ENCODE results near the gene RAI1.

RAI1 gene

GRCh38 chr17:17814162-17815061 lies 133.2 kb downstream of the RAI1 start:
- no peak overlapping the region for H2AK5ac ChIP-seq (ENCODE audit: low read length, severe bottlenecking)
- H3K4ac ChIP-seq (ENCODE audit: low read depth in 1 of 2, low read length in 2 of 2) = no peak overlapping the region
- H3K4me2 ChIP-seq (ENCODE audit: low read length, poor library complexity, severe bottlenecking) = no peak overlapping the region
- H2BK12ac ChIP-seq (ENCODE audit: low read length in 2 of 2) = no peak overlapping the region
- DNase-seq = no peak
- H3K23ac ChIP-seq (ENCODE audit: low read length in 2 of 2) = no peak overlapping the region
- no peak overlapping the region for H2AFZ ChIP-seq (ENCODE audit: low read depth, low read length)
- H3K79me1 ChIP-seq (replicated peaks; ENCODE audit: low read length, poor library complexity, severe bottlenecking) = peaks cover 6% of the 10 kb centered on the region
- 95% methylated on average over 20 of the region's 20 CpGs for WGBS
- peaks cover 48% of the 10 kb centered on the region for H3K4me1 ChIP-seq (ENCODE audit: control insufficient read depth, insufficient read depth, low read depth, low read length)
- no peaks in the 10 kb centered on the region for H3K27me3 ChIP-seq (ENCODE audit: control insufficient read depth in 1 of 2, insufficient read depth in 1 of 2, low read length in 2 of 2)
- H3K9me3 ChIP-seq (ENCODE audit: control insufficient read depth, low read length) = no peaks in the 10 kb centered on the region
- peak overlapping the region; percentile 53 for H4K91ac ChIP-seq (ENCODE audit: low read length)
- H3K18ac ChIP-seq (ENCODE audit: low read depth in 1 of 2, low read length in 2 of 2) = no peak overlapping the region
- H3K4me3 ChIP-seq (ENCODE audit: insufficient read depth in 1 of 2, low read depth in 1 of 2, low read length in 2 of 2) = no peak overlapping the region
- peaks cover 79 to 82% of the 10 kb centered on the region in 2 experiments for H3K36me3 ChIP-seq (ENCODE audit: control insufficient read depth in 1 of 2, insufficient read depth in 2 of 2, low read depth in 1 of 2, low read length in 2 of 2)
- no peak overlapping the region for H3K27ac ChIP-seq (ENCODE audit: low read length, poor library complexity, severe bottlenecking)
- H3K14ac ChIP-seq (ENCODE audit: low read length in 2 of 2) = no peak overlapping the region
- H2BK15ac ChIP-seq (ENCODE audit: low read depth, poor library complexity, severe bottlenecking) = no peak overlapping the region
- H3K9ac ChIP-seq (ENCODE audit: low read length) = no peak overlapping the region
- H2BK120ac ChIP-seq (ENCODE audit: low read depth, low read length) = no peak overlapping the region
- no peak overlapping the region for H2BK5ac ChIP-seq (ENCODE audit: low read depth, low read length, poor library complexity, severe bottlenecking)
- H4K8ac ChIP-seq (ENCODE audit: low read length) = no peak overlapping the region

GRCh38 chr17:17815062-17815406 lies 133.8 kb downstream of the RAI1 start:
- Histone ChIP-seq H3K9ac (ENCODE audit: low read length) (no peak overlapping the region), H4K91ac (ENCODE audit: low read length) (no peak overlapping the region), H2BK12ac (ENCODE audit: low read length in 2 of 2) (no peak overlapping the region), H3K79me1 (replicated peaks; ENCODE audit: low read length, poor library complexity, severe bottlenecking) (peaks cover 8% of the 10 kb centered on the region), H3K4ac (ENCODE audit: low read depth in 1 of 2, low read length in 2 of 2) (no peak overlapping the region), H2BK15ac (ENCODE audit: low read depth, poor library complexity, severe bottlenecking) (no peak overlapping the region), H2AFZ (ENCODE audit: low read depth, low read length) (no peak overlapping the region), H3K9me3 (ENCODE audit: control insufficient read depth, low read length) (no peaks in the 10 kb centered on the region), H2AK5ac (ENCODE audit: low read length, severe bottlenecking) (no peak overlapping the region), H3K27ac (ENCODE audit: low read length, poor library complexity, severe bottlenecking) (no peak overlapping the region), H2BK120ac (ENCODE audit: low read depth, low read length) (no peak overlapping the region), H4K8ac (ENCODE audit: low read length) (no peak overlapping the region), H3K18ac (ENCODE audit: low read depth in 1 of 2, low read length in 2 of 2) (no peak overlapping the region), H3K23ac (ENCODE audit: low read length in 2 of 2) (no peak overlapping the region), H3K36me3 (ENCODE audit: control insufficient read depth in 1 of 2, insufficient read depth in 2 of 2, low read depth in 1 of 2, low read length in 2 of 2) (peaks cover 85% of the 10 kb centered on the region in 2 experiments), H2BK5ac (ENCODE audit: low read depth, low read length, poor library complexity, severe bottlenecking) (no peak overlapping the region), H3K27me3 (ENCODE audit: control insufficient read depth in 1 of 2, insufficient read depth in 1 of 2, low read length in 2 of 2) (no peaks in the 10 kb centered on the region), H3K4me1 (ENCODE audit: control insufficient read depth, insufficient read depth, low read depth, low read length) (peaks cover 49% of the 10 kb centered on the region), H3K14ac (ENCODE audit: low read length in 2 of 2) (no peak overlapping the region), H3K4me2 (ENCODE audit: low read length, poor library complexity, severe bottlenecking) (no peak overlapping the region), H3K4me3 (ENCODE audit: insufficient read depth in 1 of 2, low read depth in 1 of 2, low read length in 2 of 2) (no peak overlapping the region)
- DNase-seq = no peak
- WGBS = 73% methylated on average over 8 of the region's 8 CpGs

GRCh38 chr17:17815436-17816200 lies 134.4 kb downstream of the RAI1 start:
- H3K4me2 ChIP-seq (ENCODE audit: low read length, poor library complexity, severe bottlenecking) = no peak overlapping the region
- H3K27me3 ChIP-seq (ENCODE audit: control insufficient read depth in 1 of 2, insufficient read depth in 1 of 2, low read length in 2 of 2) = no peaks in the 10 kb centered on the region
- DNase-seq = no peak
- H3K27ac ChIP-seq (ENCODE audit: low read length, poor library complexity, severe bottlenecking) = no peak overlapping the region
- H4K8ac ChIP-seq (ENCODE audit: low read length) = no peak overlapping the region
- no peak overlapping the region for H3K9ac ChIP-seq (ENCODE audit: low read length)
- no peak overlapping the region for H3K4me3 ChIP-seq (ENCODE audit: insufficient read depth in 1 of 2, low read depth in 1 of 2, low read length in 2 of 2)
- 93% methylated on average over 13 of the region's 17 CpGs for WGBS
- no peak overlapping the region for H2BK12ac ChIP-seq (ENCODE audit: low read length in 2 of 2)
- no peak overlapping the region for H2AK5ac ChIP-seq (ENCODE audit: low read length, severe bottlenecking)
- H3K23ac ChIP-seq (ENCODE audit: low read length in 2 of 2) = no peak overlapping the region
- no peak overlapping the region for H2BK5ac ChIP-seq (ENCODE audit: low read depth, low read length, poor library complexity, severe bottlenecking)
- H2BK15ac ChIP-seq (ENCODE audit: low read depth, poor library complexity, severe bottlenecking) = no peak overlapping the region
- H3K9me3 ChIP-seq (ENCODE audit: control insufficient read depth, low read length) = no peaks in the 10 kb centered on the region
- no peak overlapping the region for H3K4ac ChIP-seq (ENCODE audit: low read depth in 1 of 2, low read length in 2 of 2)
- no peak overlapping the region for H2AFZ ChIP-seq (ENCODE audit: low read depth, low read length)
- H4K91ac ChIP-seq (ENCODE audit: low read length) = no peak overlapping the region
- peaks cover 88 to 90% of the 10 kb centered on the region in 2 experiments for H3K36me3 ChIP-seq (ENCODE audit: control insufficient read depth in 1 of 2, insufficient read depth in 2 of 2, low read depth in 1 of 2, low read length in 2 of 2)
- H3K79me1 ChIP-seq (replicated peaks; ENCODE audit: low read length, poor library complexity, severe bottlenecking) = peaks cover 13% of the 10 kb centered on the region
- H3K18ac ChIP-seq (ENCODE audit: low read depth in 1 of 2, low read length in 2 of 2) = no peak overlapping the region
- H3K4me1 ChIP-seq (ENCODE audit: control insufficient read depth, insufficient read depth, low read depth, low read length) = peaks cover 49% of the 10 kb centered on the region
- H3K14ac ChIP-seq (ENCODE audit: low read length in 2 of 2) = no peak overlapping the region
- no peak overlapping the region for H2BK120ac ChIP-seq (ENCODE audit: low read depth, low read length)

- no peak overlapping the region for H2BK120ac ChIP-seq (ENCODE audit: low read depth, low read length)
- peaks cover 49% of the 10 kb centered on the region for H3K4me1 ChIP-seq (ENCODE audit: control insufficient read depth, insufficient read depth, low read depth, low read length)
- H2BK15ac ChIP-seq (ENCODE audit: low read depth, poor library complexity, severe bottlenecking) = no peak overlapping the region
- no peak overlapping the region for H2BK5ac ChIP-seq (ENCODE audit: low read depth, low read length, poor library complexity, severe bottlenecking)
- H4K8ac ChIP-seq (ENCODE audit: low read length) = peak overlapping the region; percentile 12
- no peak for DNase-seq
- H3K9ac ChIP-seq (ENCODE audit: low read length) = no peak overlapping the region
- no peak overlapping the region for H4K91ac ChIP-seq (ENCODE audit: low read length)
- H2AK5ac ChIP-seq (ENCODE audit: low read length, severe bottlenecking) = no peak overlapping the region
- no peak overlapping the region for H3K23ac ChIP-seq (ENCODE audit: low read length in 2 of 2)
- no peak overlapping the region for H2AFZ ChIP-seq (ENCODE audit: low read depth, low read length)
- H3K36me3 ChIP-seq (ENCODE audit: control insufficient read depth in 1 of 2, insufficient read depth in 2 of 2, low read depth in 1 of 2, low read length in 2 of 2) = peaks cover 85 to 93% of the 10 kb centered on the region in 2 experiments
- no peak overlapping the region for H3K4me3 ChIP-seq (ENCODE audit: insufficient read depth in 1 of 2, low read depth in 1 of 2, low read length in 2 of 2)
- H3K27ac ChIP-seq (ENCODE audit: low read length, poor library complexity, severe bottlenecking) = no peak overlapping the region
- no peak overlapping the region for H3K4ac ChIP-seq (ENCODE audit: low read depth in 1 of 2, low read length in 2 of 2)
- H2BK12ac ChIP-seq (ENCODE audit: low read length in 2 of 2) = no peak overlapping the region
- no peak overlapping the region for H3K14ac ChIP-seq (ENCODE audit: low read length in 2 of 2)
- no peak overlapping the region for H3K18ac ChIP-seq (ENCODE audit: low read depth in 1 of 2, low read length in 2 of 2)
- H3K79me1 ChIP-seq (replicated peaks; ENCODE audit: low read length, poor library complexity, severe bottlenecking) = peaks cover 16% of the 10 kb centered on the region
- WGBS = 98% methylated on average over 22 of the region's 22 CpGs
- H3K4me2 ChIP-seq (ENCODE audit: low read length, poor library complexity, severe bottlenecking) = no peak overlapping the region
- no peaks in the 10 kb centered on the region for H3K9me3 ChIP-seq (ENCODE audit: control insufficient read depth, low read length)
- no peaks in the 10 kb centered on the region for H3K27me3 ChIP-seq (ENCODE audit: control insufficient read depth in 1 of 2, insufficient read depth in 1 of 2, low read length in 2 of 2)
Observed at GRCh38 chr17:17816240-17816814, 135.1 kb downstream of the RAI1 start.
